GM18511 (cell line): ENCODE data around the gene GPR142.

ENCODE experiments used
- ATAC-seq: cut with Tn5 transposase; IDR thresholded peaks from one replicate; pipeline ENCODE4 v1.9.1; 2021; ENCODE audit warnings: mild to moderate bottlenecking, moderate library complexity; ENCODE audit not compliant: unreplicated experiment

Gene GPR142

DNA sequence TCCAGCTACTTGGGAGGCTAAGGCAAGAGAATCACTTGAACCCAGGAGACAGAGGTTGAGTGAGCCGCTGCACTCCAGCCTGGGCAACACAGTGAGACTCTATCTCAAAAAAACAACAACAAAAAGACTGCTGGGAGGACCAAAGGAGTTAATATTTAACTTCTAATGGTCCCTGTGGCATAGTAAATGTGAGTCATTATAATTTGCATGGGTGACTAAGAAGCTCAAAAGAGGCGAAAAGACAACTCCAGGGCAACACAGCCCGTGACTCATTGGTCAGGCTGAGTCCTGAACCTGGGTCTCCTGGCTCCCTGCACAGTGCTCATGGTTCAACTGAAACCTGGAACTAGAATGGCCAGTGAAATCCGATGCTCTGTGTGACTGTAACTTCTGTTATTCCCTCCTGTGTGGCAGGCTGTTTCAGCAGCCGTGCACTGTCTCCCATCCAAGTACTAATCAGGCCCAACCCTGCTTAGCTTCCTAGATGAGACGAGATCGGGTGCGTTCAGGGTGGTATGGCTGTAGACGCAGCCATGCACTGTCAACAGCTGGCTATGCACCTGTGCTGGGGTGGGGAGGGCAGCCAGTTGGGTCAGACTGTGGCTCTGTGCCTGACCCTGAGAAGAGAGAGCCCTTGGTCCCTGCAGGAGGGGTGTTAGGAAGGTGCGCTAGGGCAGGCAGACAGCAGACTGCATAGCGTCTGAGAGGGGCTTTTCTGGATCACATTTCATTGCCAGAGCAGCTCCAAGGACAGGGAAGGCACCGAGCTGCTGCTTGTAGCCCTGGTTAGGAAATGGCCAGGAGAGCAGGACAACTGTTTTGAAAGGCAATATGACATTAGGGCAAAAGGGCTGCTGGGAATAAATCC lies 50.1 kb downstream of the GPR142 start:
- peak; percentile 78 for ATAC-seq

GRCh38 chr17:74419928-74420411 lies 52.7 kb downstream of the GPR142 start:
- no peak for ATAC-seq
